Kidney tubule cell (primary cell): Measurements from ENCODE around the gene ZNF543.
A peak's percentile ranks its signal among the peaks of the same experiment; 100 is the strongest.

ENCODE experiments used
- DNase-seq: peaks from one replicate; pipeline ENCODE4 v3.0.0-alpha.2; 2018; ENCODE audit warnings: low spot score

The ZNF543 gene

DNA sequence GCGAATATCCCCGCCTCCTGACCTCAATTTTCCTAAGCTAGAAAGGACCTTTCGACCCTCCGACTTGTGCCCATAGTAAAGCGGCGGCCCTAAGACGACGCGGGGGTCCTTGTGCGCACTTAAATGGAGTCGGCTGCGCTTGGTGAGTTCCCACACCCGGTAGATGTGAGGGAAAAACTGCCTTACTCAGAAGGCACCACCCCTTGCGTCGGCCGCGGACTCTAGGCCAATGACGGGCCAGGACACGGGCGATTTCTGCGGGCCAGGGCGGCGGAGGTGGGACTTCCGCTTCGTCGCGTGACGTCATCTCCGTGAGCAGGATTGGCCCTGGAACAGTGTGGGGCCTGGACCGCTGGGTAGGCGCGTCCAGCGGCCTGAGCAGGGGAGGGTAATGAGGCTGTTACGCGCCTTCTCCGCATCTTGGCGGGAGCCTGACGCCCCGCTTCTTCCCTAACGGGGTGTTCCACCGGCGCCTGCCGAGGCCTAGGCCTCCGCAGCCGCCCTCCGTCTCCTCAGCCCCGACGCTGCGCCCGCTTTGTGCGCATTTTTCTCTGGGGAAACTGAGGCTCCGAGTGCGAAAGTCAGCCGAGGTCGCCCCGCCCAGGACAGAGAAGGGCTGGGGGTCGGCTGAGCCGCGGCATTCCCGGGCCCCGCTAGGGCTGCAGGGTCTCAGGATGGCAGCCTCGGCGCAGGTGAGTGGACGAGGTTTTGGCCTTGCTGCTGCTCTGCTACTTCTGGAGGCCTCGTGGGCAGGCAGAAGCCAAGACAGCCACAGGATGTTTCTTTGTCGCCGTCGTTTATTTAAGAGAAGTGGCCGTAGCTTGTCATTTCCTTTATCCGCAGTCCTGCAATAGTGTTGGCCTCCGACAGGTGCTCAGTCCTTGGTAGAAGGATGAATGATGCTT, at the start of gene ZNF543:
Gene ZNF543 (plus strand): TSS at position 293 of the 905 bp plus-strand sequence. CDS start 382 bp downstream, at position 675.
- DNase-seq, result peak; percentile 97

- DNase-seq, result no peak
These were observed 49.0 kb upstream of the ZNF543 start for GRCh38 chr19:57271280-57271679.

GRCh38 chr19:57273014-57273413, 47.3 kb upstream of the ZNF543 start:
- no peak for DNase-seq

- DNase-seq, result no peak
These were observed 43.8 kb upstream of the ZNF543 start for GRCh38 chr19:57276430-57276829.

DNA sequence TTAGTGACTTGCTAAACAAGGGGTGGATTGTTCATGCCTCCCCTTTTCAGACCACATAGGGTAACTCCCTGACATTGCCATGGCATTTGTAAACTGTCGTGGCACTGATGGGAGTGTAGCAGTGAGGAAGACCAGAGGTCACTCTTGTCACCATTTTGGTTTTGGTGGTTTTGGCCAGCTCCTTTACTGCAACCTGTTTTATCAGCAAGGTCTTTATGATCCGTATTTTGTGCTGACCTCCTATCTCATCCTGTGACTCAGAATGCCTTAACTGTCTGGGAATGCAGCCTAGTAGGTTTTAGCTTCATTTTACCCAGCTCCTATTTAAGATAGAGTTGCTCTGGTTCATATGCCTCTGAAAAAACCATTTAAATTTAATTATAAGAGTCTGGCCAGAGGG, 41.8 kb upstream of the ZNF543 start:
- peak; percentile 93 for DNase-seq

- DNase-seq, result peak; percentile 97
These were observed 40.7 kb upstream of the ZNF543 start for GRCh38 chr19:57279418-57280164.

GRCh38 chr19:57280165-57280961, 39.9 kb upstream of the ZNF543 start, which contains the start of gene ZNF460:
ZNF460 (plus strand) TSS chr19:57280485; CDS start chr19:57280807, 322 bp downstream.
- DNase-seq, result peak; percentile 97

GRCh38 chr19:57280962-57281400, 39.3 kb upstream of the ZNF543 start:
- peak; percentile 47 for DNase-seq

- DNase-seq, result peak; percentile 68
These were observed 38.1 kb upstream of the ZNF543 start for GRCh38 chr19:57282011-57282643.

DNA sequence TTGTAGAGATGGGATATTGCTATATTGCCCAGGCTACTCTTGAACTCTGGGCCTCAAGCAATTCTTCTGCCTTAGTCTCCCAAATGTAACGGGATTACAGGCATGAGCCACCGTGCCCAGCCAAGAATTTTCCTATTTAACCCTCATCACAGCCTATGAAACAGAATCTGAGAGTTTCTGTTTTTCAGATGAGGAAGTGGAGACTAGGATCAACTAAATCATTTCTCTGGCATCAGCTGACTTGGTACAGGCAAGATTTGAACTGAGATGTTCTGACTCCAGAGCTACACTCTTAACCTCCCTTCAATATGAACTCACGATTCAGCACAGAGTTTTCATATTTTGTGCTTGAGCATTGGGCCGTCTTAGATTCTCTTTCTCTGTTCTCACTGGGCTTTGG, 31.9 kb upstream of the ZNF543 start:
- no peak for DNase-seq

DNA sequence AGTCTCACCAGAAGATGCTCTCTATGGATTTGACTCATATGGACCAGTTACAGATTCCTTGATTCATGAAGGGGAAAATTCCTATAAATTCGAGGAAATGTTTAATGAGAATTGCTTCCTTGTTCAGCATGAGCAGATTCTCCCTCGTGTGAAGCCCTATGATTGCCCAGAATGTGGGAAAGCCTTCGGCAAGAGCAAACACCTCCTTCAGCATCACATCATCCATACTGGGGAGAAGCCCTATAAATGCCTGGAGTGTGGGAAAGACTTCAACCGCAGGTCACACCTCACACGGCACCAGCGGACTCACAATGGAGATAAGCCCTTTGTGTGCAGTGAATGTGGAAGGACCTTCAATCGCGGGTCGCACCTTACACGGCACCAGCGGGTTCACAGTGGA, 29.3 kb upstream of the ZNF543 start:
- no peak for DNase-seq

DNA sequence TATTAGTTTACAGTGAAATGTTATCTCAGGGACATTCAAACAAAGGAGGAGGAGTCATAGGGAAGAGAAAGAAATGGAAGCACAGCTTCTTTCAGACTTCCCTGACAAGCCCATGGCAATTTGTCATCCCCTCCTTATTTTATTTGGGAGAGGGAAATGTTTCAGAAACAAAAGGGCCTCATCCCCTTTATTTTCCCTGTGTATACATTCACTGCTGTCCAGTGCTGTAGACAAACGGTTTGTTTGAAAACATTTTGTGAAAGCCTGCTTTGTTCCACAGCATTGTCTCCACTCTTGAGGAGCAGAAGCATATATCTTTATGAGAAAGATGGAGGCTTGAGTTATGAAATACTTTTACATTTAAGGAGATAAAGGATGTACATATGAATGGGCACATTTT, 27.7 kb upstream of the ZNF543 start:
- DNase-seq, result no peak

- no peak for DNase-seq
These were observed 26.6 kb upstream of the ZNF543 start for GRCh38 chr19:57293719-57294118.

DNA sequence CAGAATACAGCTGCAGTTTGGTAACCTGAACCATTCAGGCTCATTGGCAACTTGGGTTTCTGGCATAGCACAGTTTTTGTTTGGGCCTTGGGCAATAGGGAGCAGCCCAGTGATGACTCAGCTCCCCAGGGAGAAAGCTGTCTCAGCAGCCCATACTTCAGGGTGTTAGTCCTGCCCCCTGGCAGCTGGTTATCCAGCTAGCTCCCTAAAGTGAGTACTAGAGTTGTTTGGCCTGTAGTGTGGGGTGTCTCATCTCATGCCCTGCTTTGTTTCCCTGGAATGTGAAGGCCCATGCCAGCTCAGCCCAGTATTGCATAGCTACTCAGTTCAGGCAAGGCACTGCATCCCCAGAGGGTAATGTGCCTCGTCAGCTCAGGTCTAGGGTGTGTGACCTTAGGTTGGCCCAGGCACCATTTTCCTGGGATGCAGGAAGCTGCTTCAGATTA, 18.2 kb upstream of the ZNF543 start:
- peak; percentile 78 for DNase-seq

DNA sequence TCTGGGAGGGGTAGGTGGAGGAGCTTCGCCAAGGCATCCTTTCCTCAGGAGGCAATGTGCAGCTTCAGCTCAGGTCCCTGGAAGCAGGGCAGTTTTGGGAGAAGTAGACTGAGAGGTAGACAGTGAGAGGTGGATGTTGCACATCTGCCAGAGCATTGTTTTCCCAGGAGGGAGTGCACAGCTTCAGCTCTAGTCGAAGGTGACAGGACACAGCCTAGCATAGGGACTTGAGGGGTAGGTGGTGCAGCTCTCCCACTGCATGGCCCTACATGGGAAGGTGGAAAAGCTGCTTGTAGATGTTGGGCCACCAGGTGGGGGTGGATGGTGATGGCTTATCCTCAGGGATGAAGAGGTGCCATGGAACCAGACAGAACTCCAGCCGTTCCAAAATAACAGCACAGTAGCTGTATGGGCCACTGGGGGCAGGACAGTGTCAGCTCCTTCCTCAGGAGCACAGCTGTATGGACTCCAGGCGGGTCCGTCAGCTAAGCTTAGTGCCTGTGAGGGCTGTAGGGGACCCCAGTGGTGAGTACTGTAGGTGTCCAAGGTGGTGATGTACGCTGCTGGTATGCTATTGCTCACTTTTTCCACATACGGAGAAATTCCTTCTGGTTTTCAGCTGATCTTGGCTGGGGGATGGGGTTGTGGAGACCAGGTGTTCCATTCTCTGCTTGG, 17.4 kb upstream of the ZNF543 start:
- DNase-seq, result peak; percentile 22

DNA sequence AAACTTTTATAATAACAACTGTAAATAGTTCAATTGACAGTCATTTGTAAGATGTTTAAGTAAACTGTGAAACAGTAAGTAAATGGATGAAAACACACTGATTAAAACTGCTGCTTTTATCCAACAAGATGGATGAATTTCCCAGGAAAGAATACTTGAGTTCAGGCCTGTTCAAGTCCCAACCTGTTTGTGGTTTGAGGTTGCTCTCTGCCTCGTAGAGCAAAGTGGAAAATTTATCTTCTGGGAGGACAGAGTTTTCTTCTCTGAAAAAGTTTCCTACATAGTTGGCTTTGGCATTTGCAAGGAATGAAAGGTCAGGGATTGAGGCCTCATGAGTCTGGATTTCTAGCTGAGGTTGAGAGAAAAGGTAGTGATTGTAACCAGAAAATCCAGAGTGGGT, 15.2 kb upstream of the ZNF543 start:
- no peak for DNase-seq

- no peak for DNase-seq
These were observed 11.8 kb upstream of the ZNF543 start for GRCh38 chr19:57308514-57308913.

- DNase-seq, result no peak
These were observed 9.5 kb upstream of the ZNF543 start for GRCh38 chr19:57310792-57311191.

DNA sequence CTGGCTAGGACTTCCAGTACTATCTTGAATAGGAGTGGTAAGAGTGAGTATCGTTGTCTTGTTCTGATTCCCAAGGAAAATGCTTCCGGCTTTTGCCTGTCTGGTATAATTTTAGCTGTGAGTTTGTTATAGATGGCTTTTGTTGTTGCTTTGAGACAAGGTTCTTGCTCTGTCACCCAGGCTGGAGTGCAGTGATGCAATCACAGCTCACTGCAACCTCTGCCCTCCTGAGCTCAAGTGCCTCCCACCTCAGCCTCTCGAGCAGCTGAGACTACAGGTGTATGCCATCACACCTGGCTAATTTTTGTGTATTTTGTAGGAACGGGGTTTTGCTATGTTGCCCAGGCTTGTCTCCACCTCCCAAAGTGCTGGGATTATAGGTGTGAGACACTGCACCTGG, 6.1 kb upstream of the ZNF543 start:
- DNase-seq, result no peak

DNA sequence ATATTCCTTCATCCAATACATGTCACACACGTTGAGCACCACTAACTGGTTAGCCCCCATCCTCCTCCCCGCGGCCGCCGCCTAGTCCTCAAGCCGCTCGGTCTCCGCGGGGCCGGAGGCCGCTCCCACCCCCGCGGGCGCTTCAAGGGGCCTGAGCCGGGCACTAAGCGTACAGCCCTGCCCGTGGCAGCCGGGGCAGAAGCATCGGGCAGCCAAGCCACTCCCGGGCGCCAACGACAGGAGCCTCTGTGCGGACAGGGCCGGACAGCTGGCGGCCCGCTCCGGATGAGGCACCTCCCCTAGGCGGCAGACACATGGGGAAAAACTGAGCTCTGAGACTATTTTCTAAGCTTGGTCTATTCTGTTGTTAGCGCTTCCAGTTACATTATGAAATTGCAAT, 2.8 kb upstream of the ZNF543 start:
- DNase-seq, result no peak

GRCh38 chr19:57319869-57320179, 448 bp upstream of the ZNF543 start:
- no peak for DNase-seq
